Spinal cord (tissue), 10 donors: ENCODE measurements around the gene TNF. TPM values are rescaled to one million over a fixed set of nuclear protein-coding genes. Genes with fewer than 3 reads are reported as not detected.

Source experiments
- DNase-seq, 6 donors: peaks; one replicate each; pipeline versions ENCODE4 v3.0.0 to v3.0.0-alpha.2; 2013 to 2015; ENCODE audit warnings: low spot score in 6 of 6, low read depth in 4 of 6
- H3K27ac ChIP-seq: one replicate; pipeline ENCODE4 v1.5.1; 2013; ENCODE audit warnings: low read depth, low read length, control low read depth
- H3K27me3 ChIP-seq: one replicate; pipeline ENCODE4 v1.6.1; 2013; ENCODE audit warnings: low read length; ENCODE audit not compliant: control insufficient read depth, insufficient read depth
- H3K36me3 ChIP-seq: one replicate; pipeline ENCODE4 v1.6.1; 2013; ENCODE audit warnings: low read length; ENCODE audit not compliant: control insufficient read depth, insufficient read depth
- H3K4me1 ChIP-seq: one replicate; pipeline ENCODE4 v1.6.1; 2013; ENCODE audit warnings: low read length; ENCODE audit not compliant: control insufficient read depth, insufficient read depth
- H3K4me3 ChIP-seq: one replicate; pipeline ENCODE4 v1.5.1; 2013; ENCODE audit warnings: low read depth, low read length, control low read depth
- H3K9me3 ChIP-seq: one replicate; pipeline ENCODE4 v1.6.1; 2013; ENCODE audit warnings: low read length; ENCODE audit not compliant: control insufficient read depth, insufficient read depth
- WGBS: methylation state at CpG from one replicate; pipeline ENCODE4 v1.1.5; 2013; ENCODE audit warnings: missing lambda C conversion rate; ENCODE audit not compliant: insufficient coverage; 5-methylcytosine and 5-hydroxymethylcytosine counted together
- long read RNA-seq, 4 donors: transcript quantifications; one replicate each; lab custom pipeline, GENCODE V29; 2026
- polyA plus RNA-seq, 2 donors: library from polyadenylated mRNA; unstranded; fragments of 120-200 nt; gene quantifications; one replicate each; pipeline ENCODE4 v1.2.1, GENCODE V29; 2013; ENCODE audit not compliant: insufficient read length in 2 of 2
- total RNA-seq, 2 donors: library from RNA; depleted of rRNA in 1 of 2; stranded (reverse); fragments of 120-200 nt in 1 of 2; fragments of >200 nt in 1 of 2; gene quantifications; one replicate each; pipeline versions ENCODE4 v1.2.3 to v1.2.4, GENCODE V29; 2013 to 2014
- donor health status: healthy.

TNF gene
- under 1 TPM in 1 of 2 donors, not detected in 1; 0.39 TPM for total RNA-seq
- polyA plus RNA-seq: under 1 TPM in 1 of 2 donors, not detected in 1; 0.40 TPM
- long read RNA-seq, donor 1: 0 reads
- long read RNA-seq, donor 2: 0 reads
- long read RNA-seq, donor 3: 0 reads
- long read RNA-seq, donor 4: 0 reads

DNA sequence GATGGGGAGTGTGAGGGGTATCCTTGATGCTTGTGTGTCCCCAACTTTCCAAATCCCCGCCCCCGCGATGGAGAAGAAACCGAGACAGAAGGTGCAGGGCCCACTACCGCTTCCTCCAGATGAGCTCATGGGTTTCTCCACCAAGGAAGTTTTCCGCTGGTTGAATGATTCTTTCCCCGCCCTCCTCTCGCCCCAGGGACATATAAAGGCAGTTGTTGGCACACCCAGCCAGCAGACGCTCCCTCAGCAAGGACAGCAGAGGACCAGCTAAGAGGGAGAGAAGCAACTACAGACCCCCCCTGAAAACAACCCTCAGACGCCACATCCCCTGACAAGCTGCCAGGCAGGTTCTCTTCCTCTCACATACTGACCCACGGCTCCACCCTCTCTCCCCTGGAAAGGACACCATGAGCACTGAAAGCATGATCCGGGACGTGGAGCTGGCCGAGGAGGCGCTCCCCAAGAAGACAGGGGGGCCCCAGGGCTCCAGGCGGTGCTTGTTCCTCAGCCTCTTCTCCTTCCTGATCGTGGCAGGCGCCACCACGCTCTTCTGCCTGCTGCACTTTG lies at the start of gene TNF:
Gene TNF (plus strand): TSS at position 231 of the 567 bp plus-strand sequence. CDS start 177 bp downstream, at position 408.
- Histone ChIP-seq H3K27me3 (no peaks in the 10 kb centered on the region), H3K4me1 (peaks cover 4% of the 10 kb centered on the region), H3K36me3 (no peaks in the 10 kb centered on the region), H3K4me3 (no peak within 1 kb of the TSS), H3K9me3 (no peaks in the 10 kb centered on the region), H3K27ac (no peak within 1 kb of the TSS)
- 66% methylated on average over 15 of the region's 19 CpGs for WGBS
- DNase-seq: no peak

DNA sequence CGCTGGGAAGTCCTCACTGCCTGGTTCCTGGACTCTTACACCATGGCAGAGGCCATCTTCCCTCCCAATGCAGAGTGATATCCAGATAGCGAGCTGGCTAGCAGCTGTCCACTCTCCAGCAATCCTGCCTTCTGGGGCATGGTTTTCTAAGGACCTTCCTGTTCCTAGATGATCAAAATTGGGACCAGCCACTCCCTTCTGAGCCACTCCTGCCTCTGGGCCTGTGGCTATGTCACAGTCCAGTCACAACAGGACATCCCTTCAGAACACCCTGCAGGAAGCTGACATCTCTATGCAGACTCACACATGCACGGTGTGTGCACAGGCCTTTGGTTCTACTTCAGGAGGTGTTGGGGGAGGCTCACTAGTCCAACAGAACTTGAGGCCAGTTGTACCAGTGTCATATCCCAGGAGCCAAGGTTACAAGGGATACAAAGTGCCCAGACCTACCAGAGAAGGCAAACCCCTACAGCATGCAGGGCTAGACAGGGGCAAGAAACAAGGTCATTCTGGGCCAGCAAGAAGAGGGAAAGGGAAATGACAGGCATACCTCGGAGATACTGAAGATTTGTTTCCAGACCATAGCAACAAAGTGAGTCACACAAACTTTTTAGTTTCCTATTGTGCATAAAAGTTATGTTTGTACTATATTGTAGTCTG lies 49.3 kb upstream of the TNF start:
- H3K4me3 ChIP-seq: no peak overlapping the region
- no peaks in the 10 kb centered on the region for H3K9me3 ChIP-seq
- DNase-seq: no peak
- peaks cover 17% of the 10 kb centered on the region for H3K36me3 ChIP-seq
- no peak overlapping the region for H3K27ac ChIP-seq
- WGBS: 94% methylated on average over 2 of the region's 4 CpGs
- H3K4me1 ChIP-seq: peaks cover 3% of the 10 kb centered on the region
- H3K27me3 ChIP-seq: no peaks in the 10 kb centered on the region

DNA sequence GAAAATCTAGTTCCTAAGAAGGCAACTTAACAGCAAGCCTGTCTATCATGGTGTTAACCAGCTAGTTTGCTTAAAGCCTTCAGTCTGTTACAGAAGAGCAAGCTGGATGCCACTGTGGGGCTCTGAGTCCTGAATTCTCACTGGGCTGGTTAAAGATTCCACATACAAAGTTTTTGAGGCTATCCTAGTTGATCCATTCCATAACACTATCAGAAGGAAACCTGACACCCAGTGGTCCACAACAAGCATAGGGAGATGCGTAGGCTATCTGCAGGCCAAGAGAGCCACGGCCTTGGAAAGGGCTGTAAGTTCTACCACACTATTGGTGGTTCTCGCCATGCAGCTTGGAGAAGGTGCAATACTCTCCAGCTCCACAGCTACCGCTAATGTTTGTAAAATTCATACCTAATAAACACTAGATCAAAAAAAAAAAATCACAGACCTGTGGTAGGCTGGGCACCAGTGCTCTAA lies 47.0 kb upstream of the TNF start:
- DNase-seq: no peak
- H3K36me3 ChIP-seq: peaks cover 37% of the 10 kb centered on the region
- H3K27ac ChIP-seq: no peak overlapping the region
- peaks cover 3% of the 10 kb centered on the region for H3K4me1 ChIP-seq
- no peak overlapping the region for H3K4me3 ChIP-seq
- H3K9me3 ChIP-seq: no peaks in the 10 kb centered on the region
- no peaks in the 10 kb centered on the region for H3K27me3 ChIP-seq
- 95% methylated on average over 3 of the region's 4 CpGs for WGBS

DNA sequence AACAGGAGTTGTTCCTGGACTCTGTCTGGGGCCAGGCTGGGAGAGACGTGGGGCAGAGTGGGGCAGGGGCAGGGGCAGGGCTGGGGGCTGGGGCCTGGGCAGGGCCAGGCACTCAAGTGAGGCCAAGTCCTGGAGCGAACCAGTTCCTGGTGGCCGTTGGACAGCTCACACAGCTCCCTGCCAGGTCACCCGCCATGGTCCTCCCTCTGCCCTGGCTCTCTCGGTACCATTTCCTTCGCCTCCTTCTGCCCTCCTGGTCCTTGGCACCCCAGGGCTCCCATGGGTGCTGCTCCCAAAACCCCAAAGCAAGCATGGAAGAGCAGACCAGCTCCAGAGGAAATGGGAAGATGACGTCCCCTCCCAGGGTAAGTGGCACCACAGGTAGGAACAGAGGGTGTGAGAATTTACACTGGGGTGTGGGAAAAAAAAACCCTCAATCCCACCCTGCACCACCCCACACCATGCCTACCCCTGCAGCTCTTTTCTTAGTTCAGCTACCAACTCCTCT lies 46.5 kb upstream of the TNF start, which contains the start of gene MCCD1:
Gene MCCD1 (plus strand): TSS at position 142 of the 508 bp plus-strand sequence. CDS start 53 bp downstream, at position 195.
- Histone ChIP-seq H3K27me3 (no peaks in the 10 kb centered on the region), H3K9me3 (no peaks in the 10 kb centered on the region), H3K36me3 (peaks cover 42% of the 10 kb centered on the region), H3K27ac (no peak within 1 kb of the TSS), H3K4me1 (peaks cover 3% of the 10 kb centered on the region), H3K4me3 (no peak within 1 kb of the TSS)
- WGBS: 85% methylated on average over 6 of the region's 7 CpGs
- DNase-seq: no peak

DNA sequence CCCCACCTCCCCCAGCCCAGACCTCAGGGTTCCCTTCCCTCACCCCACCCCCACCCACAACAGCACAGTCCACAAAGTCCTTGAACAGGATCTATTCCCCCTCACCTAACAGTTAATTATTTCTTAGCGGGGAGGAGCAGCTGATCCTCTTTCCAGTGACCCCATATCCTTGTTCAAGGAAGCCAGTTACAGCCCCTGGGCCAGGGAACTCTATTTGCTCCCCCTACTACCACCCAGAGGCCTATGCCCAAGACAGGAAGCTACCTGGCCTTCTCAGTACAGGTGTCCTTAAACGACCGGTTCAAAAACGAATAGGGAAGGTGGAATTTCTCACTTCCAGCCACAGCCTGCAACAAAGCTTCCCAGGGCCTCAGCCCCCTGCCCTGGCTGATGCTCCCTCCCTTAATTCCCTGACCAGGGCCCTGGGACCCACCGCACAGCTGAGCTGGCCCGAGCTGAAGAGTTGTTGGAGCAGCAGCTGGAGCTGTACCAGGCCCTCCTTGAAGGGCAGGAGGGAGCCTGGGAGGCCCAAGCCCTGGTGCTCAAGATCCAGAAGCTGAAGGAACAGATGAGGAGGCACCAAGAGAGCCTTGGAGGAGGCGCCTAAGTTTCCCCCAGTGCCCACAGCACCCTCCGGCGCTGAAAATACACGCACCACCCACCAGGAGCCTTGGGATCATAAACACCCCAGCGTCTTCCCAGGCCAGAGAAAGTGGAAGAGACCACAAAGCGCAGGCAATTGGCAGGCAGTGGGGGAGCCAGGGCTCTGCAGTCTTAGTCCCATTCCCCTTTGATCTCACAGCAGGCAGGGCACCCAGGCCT lies 45.8 kb upstream of the TNF start:
- Histone ChIP-seq H3K9me3 (no peaks in the 10 kb centered on the region), H3K27me3 (no peaks in the 10 kb centered on the region), H3K36me3 (peaks cover 49% of the 10 kb centered on the region), H3K4me1 (peaks cover 3% of the 10 kb centered on the region), H3K4me3 (no peak overlapping the region), H3K27ac (no peak overlapping the region)
- 71% methylated on average over 11 of the region's 12 CpGs for WGBS
- no peak for DNase-seq

DNA sequence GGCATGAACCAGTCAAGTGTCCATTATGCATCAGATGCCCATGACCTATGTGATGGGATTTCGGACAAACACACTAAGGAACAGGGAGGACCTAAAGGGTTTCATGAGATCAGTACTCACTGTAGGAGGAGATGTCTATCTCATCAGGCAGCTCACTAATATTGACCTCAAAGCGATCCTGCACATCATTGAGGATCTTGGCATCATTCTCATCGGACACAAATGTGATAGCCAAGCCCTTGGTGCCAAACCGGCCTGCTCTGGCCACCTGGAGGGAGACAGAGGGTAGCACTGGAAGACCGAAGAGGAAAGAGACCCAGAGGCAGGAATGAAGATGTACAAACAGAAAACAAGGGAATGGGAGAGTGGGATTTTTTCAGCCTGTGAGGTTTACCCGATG lies 44.7 kb upstream of the TNF start:
- Histone ChIP-seq H3K27me3 (no peaks in the 10 kb centered on the region), H3K9me3 (no peaks in the 10 kb centered on the region), H3K4me3 (no peak overlapping the region), H3K27ac (no peak overlapping the region), H3K4me1 (peaks cover 3% of the 10 kb centered on the region), H3K36me3 (peaks cover 59% of the 10 kb centered on the region)
- no peak for DNase-seq
- WGBS: 84% methylated on average over 3 of the region's 6 CpGs

DNA sequence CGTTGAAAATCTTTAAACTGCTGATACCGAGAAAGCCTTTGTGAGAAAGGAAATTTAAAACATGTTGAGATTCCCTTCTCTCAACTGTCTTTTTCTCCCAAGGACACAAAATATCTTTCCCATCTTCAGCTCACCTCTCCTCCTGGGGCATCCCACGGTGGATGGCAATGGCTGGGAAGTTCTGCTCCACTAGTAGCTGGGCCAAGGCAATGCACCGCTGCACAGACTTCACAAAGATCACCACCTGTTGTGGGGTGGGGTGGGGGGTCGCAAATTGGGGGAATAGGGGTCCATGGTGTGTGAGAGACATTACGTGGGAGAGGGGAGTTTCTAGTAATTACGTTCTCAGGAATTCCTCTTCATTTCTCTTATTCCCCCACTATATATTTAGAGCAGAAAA lies 44.2 kb upstream of the TNF start:
- no peak for DNase-seq
- H3K27me3 ChIP-seq: no peaks in the 10 kb centered on the region
- H3K4me3 ChIP-seq: no peak overlapping the region
- peaks cover 64% of the 10 kb centered on the region for H3K36me3 ChIP-seq
- H3K9me3 ChIP-seq: no peaks in the 10 kb centered on the region
- no peak overlapping the region for H3K27ac ChIP-seq
- WGBS: no CpG with 5 or more reads among the region's 7 CpGs
- peaks cover 3% of the 10 kb centered on the region for H3K4me1 ChIP-seq

DNA sequence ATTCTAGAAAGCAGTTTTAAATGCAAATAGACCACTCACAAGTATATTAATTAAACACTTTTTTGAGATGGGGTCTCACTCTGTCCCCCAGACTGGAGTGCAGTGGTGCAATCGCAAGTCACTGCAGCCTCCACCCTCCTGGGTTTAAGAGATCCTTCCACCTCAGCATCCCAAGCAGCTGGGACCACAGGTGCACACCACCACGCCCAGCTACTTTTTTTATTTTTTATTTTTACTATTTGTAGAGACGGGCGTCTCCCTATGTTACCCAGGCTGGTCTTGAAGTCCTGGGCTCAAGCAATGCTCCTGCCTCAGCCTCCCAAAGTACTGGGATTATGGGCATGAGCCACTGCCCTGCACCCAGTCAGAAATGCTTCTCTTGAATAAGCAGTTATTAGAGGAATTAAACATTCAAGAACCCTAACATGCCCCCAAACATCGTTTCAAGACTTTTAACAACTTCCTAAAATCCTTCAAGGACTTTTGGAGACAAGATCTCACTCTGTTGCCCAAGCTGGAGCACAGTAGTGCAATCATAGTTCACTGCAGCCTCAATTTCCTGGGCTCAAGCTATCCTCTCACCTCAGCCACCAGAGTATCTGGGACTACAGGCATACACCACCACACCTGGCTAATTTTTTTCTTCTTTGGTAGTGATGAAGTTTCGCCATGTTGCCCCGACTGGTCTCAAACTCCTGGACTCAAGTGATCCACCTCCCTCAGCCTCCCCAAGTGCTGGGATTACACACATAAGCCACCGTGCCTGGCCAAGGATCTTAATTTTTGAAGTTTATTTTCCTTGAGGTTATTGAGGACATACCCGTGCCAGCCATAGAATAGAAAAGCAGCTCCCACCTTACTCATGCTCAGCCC lies 43.4 kb upstream of the TNF start:
- WGBS: 90% methylated on average over 2 of the region's 9 CpGs
- H3K36me3 ChIP-seq: peaks cover 72% of the 10 kb centered on the region

More for the DNA sequence above, 43.4 kb upstream of the TNF start:
- Histone ChIP-seq H3K4me3 (no peak overlapping the region), H3K4me1 (peaks cover 3% of the 10 kb centered on the region), H3K27ac (no peak overlapping the region), H3K27me3 (no peaks in the 10 kb centered on the region), H3K9me3 (no peaks in the 10 kb centered on the region)
- no peak for DNase-seq
